ENCODE measurements around the gene MRPS2.
"Not testable (repeated sequence)": the region's sequence is repeated elsewhere in the genome, so short reads cannot be mapped to it uniquely, and the experiment has no call there.

Gene MRPS2

GRCh38 chr9:135528842-135529435 is 28.5 kb downstream of the MRPS2 start:
- not testable (repeated sequence) for H3K27ac ChIP-seq (ENCODE audit: low read depth, low read length); H3K9ac ChIP-seq (ENCODE audit: low read length); H3K9me3 ChIP-seq (ENCODE audit: control insufficient read depth, insufficient read depth, low read depth, low read length); H3K4me3 ChIP-seq (ENCODE audit: low read depth, low read length); H3K27me3 ChIP-seq (ENCODE audit: control insufficient read depth, insufficient read depth, low read length); H3K36me3 ChIP-seq (ENCODE audit: control insufficient read depth, insufficient read depth, low read length)
- H3K4me1 ChIP-seq (ENCODE audit: control insufficient read depth, insufficient read depth, low read length): peaks cover 12% of the 10 kb centered on the region

GRCh38 chr9:135530146-135530545 is 29.7 kb downstream of the MRPS2 start:
- no peaks in the 10 kb centered on the region; the same call in 1 of the 2 replicates for H3K27me3 ChIP-seq (ENCODE audit: control insufficient read depth, insufficient read depth, low read length)

DNA sequence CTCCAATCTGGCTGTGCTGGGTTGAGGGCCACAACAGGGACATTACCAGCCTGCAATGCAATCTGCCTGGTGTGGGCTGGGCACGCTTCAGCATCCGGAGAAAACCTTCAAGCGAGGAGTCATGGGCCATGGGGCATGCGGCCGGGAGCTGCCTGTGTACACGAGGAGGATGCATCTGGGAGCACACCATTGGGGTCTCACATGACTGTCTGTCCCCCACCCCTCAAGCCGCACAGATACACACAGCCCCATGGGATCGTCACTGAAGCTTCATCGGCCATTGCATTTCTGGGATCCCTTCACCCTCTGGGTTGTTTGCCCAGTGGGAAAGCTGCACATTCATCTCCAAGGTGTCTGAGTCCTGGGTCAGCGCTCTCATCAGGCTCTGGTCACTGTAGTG is 30.6 kb downstream of the MRPS2 start:
- no peak overlapping the region for H3K27ac ChIP-seq (ENCODE audit: low read depth, low read length)
- no peaks in the 10 kb centered on the region; the same call in 1 of the 2 replicates for H3K27me3 ChIP-seq (ENCODE audit: control insufficient read depth, insufficient read depth, low read length)
- peaks cover 17% of the 10 kb centered on the region for H3K4me1 ChIP-seq (ENCODE audit: control insufficient read depth, insufficient read depth, low read length)
- no peak overlapping the region for H3K4me3 ChIP-seq (ENCODE audit: low read depth, low read length)
- no peaks in the 10 kb centered on the region for H3K9me3 ChIP-seq (ENCODE audit: control insufficient read depth, insufficient read depth, low read depth, low read length)
- no peak overlapping the region for H3K9ac ChIP-seq (ENCODE audit: low read length)
- H3K36me3 ChIP-seq (ENCODE audit: control insufficient read depth, insufficient read depth, low read length): no peaks in the 10 kb centered on the region

More at GRCh38 chr9:135530146-135530545, 29.7 kb downstream of the MRPS2 start:
- Histone ChIP-seq H3K36me3 (ENCODE audit: control insufficient read depth, insufficient read depth, low read length) (no peaks in the 10 kb centered on the region), H3K27ac (ENCODE audit: low read depth, low read length) (no peak overlapping the region), H3K4me1 (ENCODE audit: control insufficient read depth, insufficient read depth, low read length) (peaks cover 17% of the 10 kb centered on the region), H3K4me3 (ENCODE audit: low read depth, low read length) (no peak overlapping the region), H3K9ac (ENCODE audit: low read length) (no peak overlapping the region), H3K9me3 (ENCODE audit: control insufficient read depth, insufficient read depth, low read depth, low read length) (no peaks in the 10 kb centered on the region)

- Histone ChIP-seq H3K9ac (ENCODE audit: low read length) (no peak overlapping the region), H3K27ac (ENCODE audit: low read depth, low read length) (no peak overlapping the region), H3K4me3 (ENCODE audit: low read depth, low read length) (no peak overlapping the region), H3K36me3 (ENCODE audit: control insufficient read depth, insufficient read depth, low read length) (no peaks in the 10 kb centered on the region), H3K9me3 (ENCODE audit: control insufficient read depth, insufficient read depth, low read depth, low read length) (no peaks in the 10 kb centered on the region), H3K4me1 (ENCODE audit: control insufficient read depth, insufficient read depth, low read length) (peaks cover 8% of the 10 kb centered on the region; the same call in 1 of the 2 replicates), H3K27me3 (ENCODE audit: control insufficient read depth, insufficient read depth, low read length) (peaks cover 3% of the 10 kb centered on the region; the same call in 1 of the 2 replicates)
These were observed 32.6 kb downstream of the MRPS2 start for GRCh38 chr9:135533113-135533512.

- Histone ChIP-seq H3K9me3 (ENCODE audit: control insufficient read depth, insufficient read depth, low read depth, low read length) (no peaks in the 10 kb centered on the region), H3K27ac (ENCODE audit: low read depth, low read length) (no peak overlapping the region), H3K9ac (ENCODE audit: low read length) (no peak overlapping the region), H3K36me3 (ENCODE audit: control insufficient read depth, insufficient read depth, low read length) (no peaks in the 10 kb centered on the region), H3K27me3 (ENCODE audit: control insufficient read depth, insufficient read depth, low read length) (peaks cover 3% of the 10 kb centered on the region; the same call in 1 of the 2 replicates), H3K4me3 (ENCODE audit: low read depth, low read length) (no peak overlapping the region), H3K4me1 (ENCODE audit: control insufficient read depth, insufficient read depth, low read length) (peaks cover 8% of the 10 kb centered on the region; the same call in 1 of the 2 replicates)
These were observed 33.2 kb downstream of the MRPS2 start for GRCh38 chr9:135533674-135534073.

- H3K27me3 ChIP-seq (ENCODE audit: control insufficient read depth, insufficient read depth, low read length); H3K27ac ChIP-seq (ENCODE audit: low read depth, low read length); H3K4me1 ChIP-seq (ENCODE audit: control insufficient read depth, insufficient read depth, low read length); H3K36me3 ChIP-seq (ENCODE audit: control insufficient read depth, insufficient read depth, low read length); H3K9me3 ChIP-seq (ENCODE audit: control insufficient read depth, insufficient read depth, low read depth, low read length); H3K9ac ChIP-seq (ENCODE audit: low read length); H3K4me3 ChIP-seq (ENCODE audit: low read depth, low read length): not testable (repeated sequence)
These were observed 33.8 kb downstream of the MRPS2 start for GRCh38 chr9:135534192-135534711.

- not testable (repeated sequence) for H3K9ac ChIP-seq (ENCODE audit: low read length); H3K27ac ChIP-seq (ENCODE audit: low read depth, low read length); H3K4me1 ChIP-seq (ENCODE audit: control insufficient read depth, insufficient read depth, low read length); H3K27me3 ChIP-seq (ENCODE audit: control insufficient read depth, insufficient read depth, low read length); H3K4me3 ChIP-seq (ENCODE audit: low read depth, low read length); H3K9me3 ChIP-seq (ENCODE audit: control insufficient read depth, insufficient read depth, low read depth, low read length); H3K36me3 ChIP-seq (ENCODE audit: control insufficient read depth, insufficient read depth, low read length)
These were observed 34.3 kb downstream of the MRPS2 start for GRCh38 chr9:135534826-135535225.

DNA sequence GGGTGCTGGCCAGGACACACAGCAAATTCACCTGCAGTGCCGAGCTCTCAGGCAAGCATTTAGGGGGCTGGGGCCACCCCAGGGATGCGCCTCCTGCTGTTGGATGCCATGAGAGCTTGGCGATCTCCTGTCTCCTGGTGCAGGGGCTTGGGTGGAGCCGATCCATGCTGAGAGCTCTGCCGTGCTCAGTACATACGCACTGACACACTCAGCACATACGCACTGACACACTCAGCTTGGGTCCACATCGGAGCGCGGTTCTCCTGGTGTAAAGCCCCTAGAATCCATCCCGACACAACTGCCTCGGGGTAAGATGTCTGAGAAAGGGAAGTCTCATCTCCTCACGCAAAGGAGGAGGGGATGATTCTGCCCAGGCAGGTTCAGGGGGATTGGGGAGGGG is 35.1 kb downstream of the MRPS2 start:
- not testable (repeated sequence) for H3K36me3 ChIP-seq (ENCODE audit: control insufficient read depth, insufficient read depth, low read length); H3K4me3 ChIP-seq (ENCODE audit: low read depth, low read length); H3K27me3 ChIP-seq (ENCODE audit: control insufficient read depth, insufficient read depth, low read length); H3K9me3 ChIP-seq (ENCODE audit: control insufficient read depth, insufficient read depth, low read depth, low read length); H3K4me1 ChIP-seq (ENCODE audit: control insufficient read depth, insufficient read depth, low read length); H3K27ac ChIP-seq (ENCODE audit: low read depth, low read length); H3K9ac ChIP-seq (ENCODE audit: low read length)

- no peaks in the 10 kb centered on the region for H3K36me3 ChIP-seq (ENCODE audit: control insufficient read depth, insufficient read depth, low read length)
- H3K9ac ChIP-seq (ENCODE audit: low read length): no peak overlapping the region
- peaks cover 7% of the 10 kb centered on the region; the same call in 1 of the 2 replicates for H3K27me3 ChIP-seq (ENCODE audit: control insufficient read depth, insufficient read depth, low read length)
- no peaks in the 10 kb centered on the region for H3K9me3 ChIP-seq (ENCODE audit: control insufficient read depth, insufficient read depth, low read depth, low read length)
- H3K27ac ChIP-seq (ENCODE audit: low read depth, low read length): no peak overlapping the region
- H3K4me1 ChIP-seq (ENCODE audit: control insufficient read depth, insufficient read depth, low read length): peaks cover 8% of the 10 kb centered on the region; the same call in 1 of the 2 replicates
- H3K4me3 ChIP-seq (ENCODE audit: low read depth, low read length): no peak overlapping the region
These were observed 35.7 kb downstream of the MRPS2 start for GRCh38 chr9:135536216-135536615.

GRCh38 chr9:135543262-135543894 is 42.9 kb downstream of the MRPS2 start:
- H3K4me3 ChIP-seq (ENCODE audit: low read depth, low read length); H3K9ac ChIP-seq (ENCODE audit: low read length); H3K36me3 ChIP-seq (ENCODE audit: control insufficient read depth, insufficient read depth, low read length); H3K27me3 ChIP-seq (ENCODE audit: control insufficient read depth, insufficient read depth, low read length); H3K9me3 ChIP-seq (ENCODE audit: control insufficient read depth, insufficient read depth, low read depth, low read length); H3K27ac ChIP-seq (ENCODE audit: low read depth, low read length); H3K4me1 ChIP-seq (ENCODE audit: control insufficient read depth, insufficient read depth, low read length): not testable (repeated sequence)

DNA sequence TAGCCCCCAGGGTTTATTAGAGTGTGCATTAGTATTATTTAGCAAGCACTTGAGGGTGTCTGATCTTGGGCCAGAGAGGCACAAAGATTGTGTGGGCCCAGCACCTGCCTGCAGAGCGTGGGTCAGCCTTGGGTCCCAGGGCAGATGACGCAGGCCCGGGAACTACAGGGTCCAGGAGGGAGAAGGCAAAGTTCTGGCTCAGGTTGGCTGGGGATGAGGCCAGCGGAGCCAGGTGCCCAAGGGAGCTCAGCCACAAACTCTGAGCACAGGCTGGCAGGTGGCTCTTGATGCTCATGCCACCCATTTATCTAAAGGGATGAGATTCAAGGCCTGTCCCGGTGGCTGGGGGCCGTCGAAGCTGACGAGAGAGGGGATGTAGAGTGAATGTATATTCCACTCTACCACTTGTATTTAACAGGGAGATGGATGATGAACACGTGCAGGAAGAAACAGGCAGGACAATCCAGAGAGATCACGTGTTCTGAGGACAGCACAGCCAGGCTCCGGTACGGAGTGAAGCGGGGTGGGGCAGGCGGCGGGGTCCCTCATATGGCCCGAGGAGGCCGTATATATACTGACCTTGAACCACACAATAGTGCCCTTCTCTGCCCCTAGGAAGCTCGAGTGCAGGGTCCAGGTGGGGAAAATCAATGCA is 44.6 kb downstream of the MRPS2 start:
- Histone ChIP-seq H3K4me3 (ENCODE audit: low read depth, low read length) (no peak overlapping the region), H3K27ac (ENCODE audit: low read depth, low read length) (no peak overlapping the region)

More for the DNA sequence above, 44.6 kb downstream of the MRPS2 start:
- no peaks in the 10 kb centered on the region for H3K27me3 ChIP-seq (ENCODE audit: control insufficient read depth, insufficient read depth, low read length)
- no peaks in the 10 kb centered on the region for H3K36me3 ChIP-seq (ENCODE audit: control insufficient read depth, insufficient read depth, low read length)
- H3K9me3 ChIP-seq (ENCODE audit: control insufficient read depth, insufficient read depth, low read depth, low read length): no peaks in the 10 kb centered on the region
- no peak overlapping the region for H3K9ac ChIP-seq (ENCODE audit: low read length)
- H3K4me1 ChIP-seq (ENCODE audit: control insufficient read depth, insufficient read depth, low read length): no peaks in the 10 kb centered on the region

Measured in HUES6 (cell line).